Measurements from ENCODE around the gene SCAMP3. TPM values are rescaled to one million over a fixed set of nuclear protein-coding genes. Genes with fewer than 3 reads are reported as not detected.

SCAMP3 gene
- total and polyA plus RNA-seq, 10 of the 15 experiments (the other 5 are each of a cell fraction or from before 2014, with no cell fraction given), result 17.2 to 133 (median 87.3) TPM

GRCh38 chr1:155273343-155274245 lies 11.4 kb upstream of the SCAMP3 start, which contains the start of gene CLK2 (continued):
- TF ChIP-seq BCL3 (IDR thresholded peaks at IDR 0.05; ENCODE audit: borderline replicate concordance, insufficient read depth, low read depth, low read length, poor library complexity, severe bottlenecking) (no peak), IKZF2 (IDR thresholded peaks at IDR 0.05) (peak in 1 of 2 experiments; percentile 45; a peak in 1 of 4 replicates), PKNOX1 (IDR thresholded peaks at IDR 0.05) (peak; percentile 88), IRF5 (IDR thresholded peaks at IDR 0.05; ENCODE audit: borderline replicate concordance) (no peak), HSF1 (IDR thresholded peaks at IDR 0.05; ENCODE audit: low read depth, low read length) (no peak), MXI1 (IDR thresholded peaks at IDR 0.05; ENCODE audit: low read depth, low read length) (peak; percentile 94), E2F8 (IDR thresholded peaks at IDR 0.05; ENCODE audit: low read depth, partially characterized antibody) (peak; percentile 57), SPI1 (IDR thresholded peaks at IDR 0.05; ENCODE audit: borderline replicate concordance, insufficient read depth, low read depth, low read length) (peak; percentile 39; the same call in 1 of the 2 replicates), ZNF592 (IDR thresholded peaks at IDR 0.05) (no peak), PAX8 (IDR thresholded peaks at IDR 0.05) (no peak), IRF3 (IDR thresholded peaks at IDR 0.05) (no peak), MYB (IDR thresholded peaks at IDR 0.05; ENCODE audit: borderline replicate concordance, low read depth, low read length) (no peak), LARP7 (IDR thresholded peaks at IDR 0.05) (no peak)

All from GM12878 (cell line).